Measurements from ENCODE around the gene DGKE. TPM values are rescaled to one million over a fixed set of nuclear protein-coding genes. Genes with fewer than 3 reads are reported as not detected.
A peak's percentile ranks its signal among the peaks of the same experiment; 100 is the strongest.

The DGKE gene
- total RNA-seq, 1 experiment from 2014 or later: 19.1 TPM

- intact Hi-C loops (cut with micrococcal nuclease; ENCODE audit: unreplicated experiment) (no loop called here), in situ Hi-C loops (cut with HindIII; ENCODE audit: low pct_unique_long_range_greater_than_20kb, low sequenced_read_pairs) (no loop called here)
- no peak for DNase-seq (ENCODE audit: low read depth, low spot score)
- BruUV-seq (replicated peaks): TSS peak; percentile 61
- Histone ChIP-seq H3K4me3 (ENCODE audit: low read depth in 2 of 2, low read length in 2 of 2) (peak overlapping the region; percentile 78 to 81), H3K27me3 (ENCODE audit: control insufficient read depth, insufficient read depth, low read length) (no peaks in the 10 kb centered on the region), H3K9me3 (ENCODE audit: control insufficient read depth, insufficient read depth, low read depth, low read length) (peaks cover 4% of the 10 kb centered on the region; the same call in 1 of the 2 replicates), H3K4me1 (ENCODE audit: control insufficient read depth, insufficient read depth, low read length) (peaks cover 30% of the 10 kb centered on the region), H3K36me3 (ENCODE audit: control insufficient read depth, insufficient read depth, low read length) (peaks cover 8% of the 10 kb centered on the region), H3K27ac (ENCODE audit: low read length) (peak overlapping the region; percentile 99)
- POLR2A ChIA-PET: interaction anchor here (0.7 kb wide), 1 partner anchor 15 kb away, joined by 7 read pairs; no protein-coding TSS in a partner anchor
- TF ChIP-seq SIN3A (IDR thresholded peaks at IDR 0.05; ENCODE audit: borderline replicate concordance, insufficient read depth, low read depth, low read length): no peak
- TF ChIP-seq CTCF (IDR thresholded peaks at IDR 0.05): no peak
- TF ChIP-seq POLR2AphosphoS5 (IDR thresholded peaks at IDR 0.05; ENCODE audit: low read depth, low read length): no peak
- TF ChIP-seq TCF7L2 (IDR thresholded peaks at IDR 0.05; ENCODE audit: low read depth, low read length): no peak
- no peak for TF ChIP-seq REST (IDR thresholded peaks at IDR 0.05; ENCODE audit: insufficient read depth in 1 of 2, low read depth in 2 of 2, low read length in 1 of 2)
- CTCF ChIA-PET: no interaction called here
- ATAC-seq: no peak
Measured at GRCh38 chr17:56912105-56912999, 78.4 kb downstream of the DGKE start.

GRCh38 chr17:56913000-56913311 is 79.0 kb downstream of the DGKE start:
- Histone ChIP-seq H3K4me3 (ENCODE audit: low read depth in 2 of 2, low read length in 2 of 2) (peak overlapping the region; percentile 78 to 81), H3K4me1 (ENCODE audit: control insufficient read depth, insufficient read depth, low read length) (peaks cover 30% of the 10 kb centered on the region), H3K36me3 (ENCODE audit: control insufficient read depth, insufficient read depth, low read length) (peaks cover 4% of the 10 kb centered on the region; the same call in 1 of the 2 replicates), H3K9me3 (ENCODE audit: control insufficient read depth, insufficient read depth, low read depth, low read length) (peaks cover 10% of the 10 kb centered on the region; the same call in 1 of the 2 replicates), H3K27me3 (ENCODE audit: control insufficient read depth, insufficient read depth, low read length) (no peaks in the 10 kb centered on the region), H3K27ac (ENCODE audit: low read length) (peak overlapping the region; percentile 99)
- in situ Hi-C loops (cut with HindIII; ENCODE audit: low pct_unique_long_range_greater_than_20kb, low sequenced_read_pairs): no loop called here
- no peak for DNase-seq (ENCODE audit: low read depth, low spot score)
- ATAC-seq: no peak
- TF ChIP-seq POLR2AphosphoS5 (IDR thresholded peaks at IDR 0.05; ENCODE audit: low read depth, low read length): no peak
- TF ChIP-seq TCF7L2 (IDR thresholded peaks at IDR 0.05; ENCODE audit: low read depth, low read length): no peak
- TF ChIP-seq SIN3A (IDR thresholded peaks at IDR 0.05; ENCODE audit: borderline replicate concordance, insufficient read depth, low read depth, low read length): no peak
- no peak for TF ChIP-seq CTCF (IDR thresholded peaks at IDR 0.05)
- no peak for TF ChIP-seq REST (IDR thresholded peaks at IDR 0.05; ENCODE audit: insufficient read depth in 1 of 2, low read depth in 2 of 2, low read length in 1 of 2)
- POLR2A ChIA-PET: interaction anchor here (0.7 kb wide), 1 partner anchor 14 kb away, joined by 7 read pairs; no protein-coding TSS in a partner anchor
- BruUV-seq (replicated peaks): no TSS peak
- CTCF ChIA-PET: no interaction called here
- intact Hi-C loops (cut with micrococcal nuclease; ENCODE audit: unreplicated experiment): no loop called here
